Upper lobe of left lung (tissue), 6 donors: ENCODE measurements around the gene PCSK6. TPM values are rescaled to one million over a fixed set of nuclear protein-coding genes. Genes with fewer than 3 reads are reported as not detected.

Experiments
- ATAC-seq, 2 donors: fragments of 200-7000 bp; cut with Tn5 transposase; one replicate each; pipeline ENCODE4 v1.9.1; 2022; ENCODE audit warnings: mild to moderate bottlenecking in 2 of 2, moderate library complexity in 2 of 2; ENCODE audit not compliant: low FRiP score in 2 of 2
- DNase-seq, 2 donors: peaks; one replicate each; pipeline ENCODE4 v3.0.0-alpha.2; 2019 to 2020
- H3K27ac ChIP-seq, 4 donors: fragments of 200-600 bp; sonication (generic); one replicate each; pipeline ENCODE4 v1.5.1; 2016 to 2019
- H3K27me3 ChIP-seq, 4 donors: fragments of 200-600 bp; sonication (generic); one replicate each; pipeline ENCODE4 v1.5.1; 2017 to 2019
- H3K36me3 ChIP-seq, 4 donors: fragments of 200-600 bp; sonication (generic); one replicate each; pipeline ENCODE4 v1.5.1; 2016 to 2019
- H3K4me1 ChIP-seq, 4 donors: fragments of 200-600 bp; sonication (generic); one replicate each; pipeline ENCODE4 v1.5.1; 2018 to 2019
- H3K4me3 ChIP-seq, 4 donors: fragments of 200-600 bp; sonication (generic); one replicate each; pipeline ENCODE4 v1.5.1; 2017 to 2019; ENCODE audit warnings: mild to moderate bottlenecking in 2 of 4, moderate library complexity in 1 of 4
- H3K9me3 ChIP-seq, 4 donors: fragments of 200-600 bp; sonication (generic); one replicate each; pipeline ENCODE4 v1.5.1; 2018 to 2019
- EP300 ChIP-seq, 4 donors: sonication (generic); formaldehyde crosslinking; IDR thresholded peaks; one replicate each; pipeline ENCODE4 v1.5.1; 2017; ENCODE audit warnings: antibody characterized with exemption in 4 of 4, control low read depth in 2 of 4
- POLR2A ChIP-seq, 4 donors: fragments of 450-650 bp; IDR thresholded peaks; one replicate each; pipeline ENCODE4 v1.5.1; 2016 to 2017; ENCODE audit warnings: antibody characterized with exemption in 4 of 4, mild to moderate bottlenecking in 2 of 4
- POLR2AphosphoS5 ChIP-seq, 2 donors: sonication (generic); formaldehyde crosslinking; IDR thresholded peaks; one replicate each; pipeline ENCODE4 v1.5.1; 2017; ENCODE audit warnings: antibody characterized with exemption in 2 of 2
- WGBS, 2 donors: methylation state at CpG; one replicate each; pipeline ENCODE4 v1.1.5; 2017 to 2018; 5-methylcytosine and 5-hydroxymethylcytosine counted together
- total RNA-seq, 6 donors: library from RNA; depleted of rRNA in 4 of 6; stranded (reverse); fragments of >200 nt in 4 of 6; gene quantifications; one replicate each; pipeline versions ENCODE4 v1.1.0 to v1.2.1, GENCODE V29; 2016 to 2021
- TF ChIP-seq, protein P1 (sequence below), 6 experiments: fragments of 450-650 bp in 4 of 6; fragments of 200-600 bp in 2 of 6; sonication (generic) in 2 of 6; IDR thresholded peaks; one replicate each; pipeline ENCODE4 v1.5.1; 2016 to 2019; ENCODE audit warnings: antibody characterized with exemption in 6 of 6
- donor health status: DM: no; HTN: no; CAD: no; lungs with moderate emphysema.
- donor health status: DM: no; HTN: yes; CAD: no; lungs with severe emphysema.

PCSK6 gene
- total RNA-seq, 6 donors from 2014 or later = 3.1 to 24.4 (median 5.5) TPM

- no peaks in the 10 kb centered on the region for H3K4me1 ChIP-seq
- ATAC-seq (no peak), DNase-seq (no peak)
- WGBS, 2 donors = 81 to 87% methylated on average over 8 of the region's 8 CpGs
- TF ChIP-seq POLR2AphosphoS5 (IDR thresholded peaks at IDR 0.05) (no peak), EP300 (IDR thresholded peaks at IDR 0.05) (no peak), POLR2A (IDR thresholded peaks at IDR 0.05) (no peak)
- TF ChIP-seq, protein P1, sequence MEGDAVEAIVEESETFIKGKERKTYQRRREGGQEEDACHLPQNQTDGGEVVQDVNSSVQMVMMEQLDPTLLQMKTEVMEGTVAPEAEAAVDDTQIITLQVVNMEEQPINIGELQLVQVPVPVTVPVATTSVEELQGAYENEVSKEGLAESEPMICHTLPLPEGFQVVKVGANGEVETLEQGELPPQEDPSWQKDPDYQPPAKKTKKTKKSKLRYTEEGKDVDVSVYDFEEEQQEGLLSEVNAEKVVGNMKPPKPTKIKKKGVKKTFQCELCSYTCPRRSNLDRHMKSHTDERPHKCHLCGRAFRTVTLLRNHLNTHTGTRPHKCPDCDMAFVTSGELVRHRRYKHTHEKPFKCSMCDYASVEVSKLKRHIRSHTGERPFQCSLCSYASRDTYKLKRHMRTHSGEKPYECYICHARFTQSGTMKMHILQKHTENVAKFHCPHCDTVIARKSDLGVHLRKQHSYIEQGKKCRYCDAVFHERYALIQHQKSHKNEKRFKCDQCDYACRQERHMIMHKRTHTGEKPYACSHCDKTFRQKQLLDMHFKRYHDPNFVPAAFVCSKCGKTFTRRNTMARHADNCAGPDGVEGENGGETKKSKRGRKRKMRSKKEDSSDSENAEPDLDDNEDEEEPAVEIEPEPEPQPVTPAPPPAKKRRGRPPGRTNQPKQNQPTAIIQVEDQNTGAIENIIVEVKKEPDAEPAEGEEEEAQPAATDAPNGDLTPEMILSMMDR (IDR thresholded peaks at IDR 0.05) = no peak
- H3K9me3 ChIP-seq = no peaks in the 10 kb centered on the region
- no peak overlapping the region for H3K27ac ChIP-seq
- no peak overlapping the region for H3K4me3 ChIP-seq
- H3K36me3 ChIP-seq = no peaks in the 10 kb centered on the region
- no peaks in the 10 kb centered on the region for H3K27me3 ChIP-seq
Observed at GRCh38 chr15:101362986-101363566, 126.4 kb downstream of the PCSK6 start.

DNA sequence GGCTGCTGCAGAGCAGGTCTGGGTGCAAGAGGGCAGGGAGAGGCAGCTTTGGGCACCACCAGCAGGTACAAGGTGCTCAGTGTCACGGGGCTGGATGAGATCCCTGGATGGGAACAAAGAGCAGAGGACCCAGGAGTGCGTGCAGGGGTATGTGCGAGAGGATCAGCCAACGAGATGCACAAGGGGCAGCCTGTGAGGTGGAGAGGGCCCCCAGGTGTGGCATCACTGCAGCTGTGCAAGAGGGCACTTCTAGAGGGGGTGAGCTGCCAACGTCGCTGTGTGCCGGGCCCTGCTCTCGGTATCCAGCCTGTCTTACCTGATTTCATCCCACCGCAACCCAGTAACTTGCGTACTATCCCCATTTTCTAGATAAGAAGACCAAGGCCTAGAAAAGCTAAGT is 127.1 kb downstream of the PCSK6 start:
- DNase-seq = peak in 1 of 2 donors; percentile 54
- 92 to 94% methylated on average over 10 of the region's 10 CpGs for WGBS, 2 donors
- H3K4me3 ChIP-seq = no peak overlapping the region
- H3K27ac ChIP-seq = no peak overlapping the region
- no peak for ATAC-seq
- no peaks in the 10 kb centered on the region for H3K4me1 ChIP-seq
- no peak for TF ChIP-seq EP300 (IDR thresholded peaks at IDR 0.05)
- no peak for TF ChIP-seq POLR2AphosphoS5 (IDR thresholded peaks at IDR 0.05)
- TF ChIP-seq POLR2A (IDR thresholded peaks at IDR 0.05) = no peak
- TF ChIP-seq, protein P1 (IDR thresholded peaks at IDR 0.05) = no peak
- H3K36me3 ChIP-seq = no peaks in the 10 kb centered on the region
- H3K27me3 ChIP-seq = no peaks in the 10 kb centered on the region
- no peaks in the 10 kb centered on the region for H3K9me3 ChIP-seq

DNA sequence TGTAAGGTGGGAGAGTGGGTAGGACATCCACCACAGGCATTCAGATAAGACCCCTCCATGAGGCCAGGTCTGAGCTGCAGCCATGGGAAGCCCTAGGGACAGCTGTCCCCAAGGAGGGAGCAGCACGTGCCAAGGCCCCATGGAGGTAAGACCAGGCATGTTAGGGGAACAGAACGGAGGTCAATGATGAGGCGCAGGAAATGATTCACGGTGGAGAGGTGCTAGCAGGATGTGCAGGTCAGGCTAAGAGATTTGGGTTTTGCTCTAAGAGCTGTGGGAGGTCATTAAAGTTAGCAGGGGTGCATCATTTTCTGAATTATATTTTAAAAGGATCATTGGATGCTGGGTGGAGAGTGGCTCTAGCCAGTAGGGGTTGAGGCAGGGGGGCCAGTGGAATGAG is 128.1 kb downstream of the PCSK6 start:
- 82 to 85% methylated on average over 4 of the region's 4 CpGs for WGBS, 2 donors
- no peaks in the 10 kb centered on the region for H3K9me3 ChIP-seq
- DNase-seq = no peak
- no peak overlapping the region for H3K27ac ChIP-seq
- TF ChIP-seq, protein P1 (IDR thresholded peaks at IDR 0.05) = no peak
- TF ChIP-seq POLR2AphosphoS5 (IDR thresholded peaks at IDR 0.05) = no peak
- no peak for TF ChIP-seq POLR2A (IDR thresholded peaks at IDR 0.05)
- no peak for TF ChIP-seq EP300 (IDR thresholded peaks at IDR 0.05)
- no peaks in the 10 kb centered on the region for H3K36me3 ChIP-seq
- no peak overlapping the region for H3K4me3 ChIP-seq
- H3K27me3 ChIP-seq = no peaks in the 10 kb centered on the region
- no peak for ATAC-seq
- H3K4me1 ChIP-seq = no peaks in the 10 kb centered on the region

DNA sequence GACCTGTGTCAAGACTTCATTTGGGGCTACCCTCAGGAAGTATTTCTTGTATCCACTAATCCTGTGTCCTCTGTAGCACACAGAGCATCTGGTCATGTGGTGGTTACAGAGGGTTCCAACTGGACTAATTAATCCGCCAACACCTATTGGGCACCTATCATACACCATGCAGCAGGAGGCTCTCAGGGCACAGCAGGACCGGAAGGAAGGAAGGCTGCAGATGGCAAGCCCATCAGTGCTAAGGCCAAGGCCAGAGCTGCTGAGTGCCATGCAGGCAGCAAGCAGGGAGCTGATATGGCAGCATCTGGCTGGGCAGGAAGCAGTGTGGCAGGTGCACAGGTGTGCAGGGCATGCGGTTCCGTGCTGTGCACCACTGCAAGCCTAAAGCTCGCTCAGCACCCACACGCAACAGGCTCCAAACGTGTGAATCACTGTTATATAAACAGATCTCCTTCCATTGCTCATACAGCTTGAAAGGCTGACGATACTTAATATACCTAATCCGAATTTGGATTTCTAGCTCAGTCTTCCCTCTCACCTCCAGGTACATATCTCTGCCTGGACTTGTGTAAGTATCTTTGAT is 130.1 kb downstream of the PCSK6 start:
- WGBS, 2 donors = 65 to 82% methylated on average over 3 to 8 of the region's 9 CpGs
- Histone ChIP-seq H3K27me3 (no peaks in the 10 kb centered on the region), H3K27ac (no peak overlapping the region), H3K36me3 (no peaks in the 10 kb centered on the region), H3K4me3 (no peak overlapping the region), H3K9me3 (no peaks in the 10 kb centered on the region), H3K4me1 (no peaks in the 10 kb centered on the region)
- TF ChIP-seq POLR2A (IDR thresholded peaks at IDR 0.05) = no peak
- ATAC-seq = no peak
- DNase-seq = peak in 1 of 2 donors; percentile 44

DNA sequence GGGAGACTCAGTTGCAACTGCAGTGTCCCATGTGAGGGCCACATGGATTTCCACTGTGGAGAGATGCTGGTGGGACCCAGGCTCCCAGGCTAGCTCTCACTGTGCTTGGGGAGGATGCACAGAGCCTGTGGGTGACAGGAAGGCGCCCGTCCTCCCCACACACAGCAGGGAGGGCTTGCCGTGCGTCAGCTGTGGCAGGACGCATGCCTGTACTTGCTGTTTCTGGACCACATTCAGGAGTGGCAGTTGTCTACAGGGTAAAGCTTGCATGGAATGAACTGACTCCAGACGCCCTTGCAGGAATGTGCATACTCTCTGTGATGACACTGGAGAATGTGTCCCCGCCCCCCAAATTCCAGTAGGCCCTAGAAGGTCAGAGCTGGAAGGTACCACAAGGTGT is 130.6 kb downstream of the PCSK6 start:
- TF ChIP-seq POLR2AphosphoS5 (IDR thresholded peaks at IDR 0.05) = no peak
- TF ChIP-seq POLR2A (IDR thresholded peaks at IDR 0.05) = no peak
- no peak for TF ChIP-seq EP300 (IDR thresholded peaks at IDR 0.05)
- TF ChIP-seq, protein P1 (IDR thresholded peaks at IDR 0.05) = no peak
- no peaks in the 10 kb centered on the region for H3K4me1 ChIP-seq
- no peaks in the 10 kb centered on the region for H3K36me3 ChIP-seq
- ATAC-seq = peak in 1 of 2 donors; percentile 11
- no peak overlapping the region for H3K27ac ChIP-seq
- DNase-seq = peak in 1 of 2 donors; percentile 45
- H3K4me3 ChIP-seq = no peak overlapping the region
- H3K9me3 ChIP-seq = no peaks in the 10 kb centered on the region
- 49 to 85% methylated on average over 2 to 7 of the region's 7 CpGs for WGBS, 2 donors
- H3K27me3 ChIP-seq = no peaks in the 10 kb centered on the region
